ENCODE results near the gene LBHD1. TPM values are rescaled to one million over a fixed set of nuclear protein-coding genes. Genes with fewer than 3 reads are reported as not detected.
A peak's percentile ranks its signal among the peaks of the same experiment; 100 is the strongest.

LBHD1 gene
- total and polyA plus RNA-seq, 2 of the 13 experiments (the other 11 are each of a cell fraction or from before 2014, with no cell fraction given), result 3.2 to 3.7 TPM

DNA sequence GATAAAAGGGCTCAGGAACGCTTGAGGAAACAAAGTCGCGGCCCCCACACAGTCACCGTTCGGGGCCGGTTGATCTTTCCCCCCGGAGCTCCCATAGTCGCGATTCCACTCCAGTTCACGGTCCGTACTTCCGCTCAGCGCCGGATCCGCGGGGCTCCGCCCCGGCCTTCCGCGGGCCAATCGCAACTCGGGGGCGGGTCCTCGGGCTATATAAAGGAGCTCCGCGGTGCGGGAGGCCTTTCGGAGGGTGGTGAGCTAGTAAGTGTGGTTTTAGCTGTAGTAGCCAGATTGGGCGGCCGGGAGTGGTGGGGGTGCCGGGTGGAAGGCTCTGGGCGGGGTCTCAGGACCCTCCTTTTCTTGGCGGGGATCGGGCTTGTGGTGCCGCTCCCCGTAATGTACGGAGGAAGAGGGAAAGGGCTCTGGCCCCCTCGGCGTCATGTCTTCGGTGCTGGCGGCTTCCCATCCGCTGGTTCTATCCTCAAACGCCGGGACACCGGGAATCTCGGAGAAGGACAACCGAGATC lies 6.9 kb downstream of the LBHD1 start, which contains the start of the genes C11orf98 and CSKMT (continued):
- TF ChIP-seq, protein P1, sequence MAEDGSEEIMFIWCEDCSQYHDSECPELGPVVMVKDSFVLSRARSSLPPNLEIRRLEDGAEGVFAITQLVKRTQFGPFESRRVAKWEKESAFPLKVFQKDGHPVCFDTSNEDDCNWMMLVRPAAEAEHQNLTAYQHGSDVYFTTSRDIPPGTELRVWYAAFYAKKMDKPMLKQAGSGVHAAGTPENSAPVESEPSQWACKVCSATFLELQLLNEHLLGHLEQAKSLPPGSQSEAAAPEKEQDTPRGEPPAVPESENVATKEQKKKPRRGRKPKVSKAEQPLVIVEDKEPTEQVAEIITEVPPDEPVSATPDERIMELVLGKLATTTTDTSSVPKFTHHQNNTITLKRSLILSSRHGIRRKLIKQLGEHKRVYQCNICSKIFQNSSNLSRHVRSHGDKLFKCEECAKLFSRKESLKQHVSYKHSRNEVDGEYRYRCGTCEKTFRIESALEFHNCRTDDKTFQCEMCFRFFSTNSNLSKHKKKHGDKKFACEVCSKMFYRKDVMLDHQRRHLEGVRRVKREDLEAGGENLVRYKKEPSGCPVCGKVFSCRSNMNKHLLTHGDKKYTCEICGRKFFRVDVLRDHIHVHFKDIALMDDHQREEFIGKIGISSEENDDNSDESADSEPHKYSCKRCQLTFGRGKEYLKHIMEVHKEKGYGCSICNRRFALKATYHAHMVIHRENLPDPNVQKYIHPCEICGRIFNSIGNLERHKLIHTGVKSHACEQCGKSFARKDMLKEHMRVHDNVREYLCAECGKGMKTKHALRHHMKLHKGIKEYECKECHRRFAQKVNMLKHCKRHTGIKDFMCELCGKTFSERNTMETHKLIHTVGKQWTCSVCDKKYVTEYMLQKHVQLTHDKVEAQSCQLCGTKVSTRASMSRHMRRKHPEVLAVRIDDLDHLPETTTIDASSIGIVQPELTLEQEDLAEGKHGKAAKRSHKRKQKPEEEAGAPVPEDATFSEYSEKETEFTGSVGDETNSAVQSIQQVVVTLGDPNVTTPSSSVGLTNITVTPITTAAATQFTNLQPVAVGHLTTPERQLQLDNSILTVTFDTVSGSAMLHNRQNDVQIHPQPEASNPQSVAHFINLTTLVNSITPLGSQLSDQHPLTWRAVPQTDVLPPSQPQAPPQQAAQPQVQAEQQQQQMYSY (CRISPR knock-in tag; IDR thresholded peaks at IDR 0.05), result peak; percentile 95
- no peak for TF ChIP-seq TCF7 (IDR thresholded peaks at IDR 0.05; ENCODE audit: low read depth)
- TF ChIP-seq ZNF335 (CRISPR knock-in tag; IDR thresholded peaks at IDR 0.05), result 0 out of 2 replicates have a peak, but pooled peaks have one; percentile 72
- TF ChIP-seq SMAD9 (CRISPR knock-in tag; IDR thresholded peaks at IDR 0.05), result peak; percentile 29; the same call in 1 of the 2 replicates
- TF ChIP-seq U2AF2 (IDR thresholded peaks at IDR 0.05; ENCODE audit: low read depth, low read length), result no peak
- TF ChIP-seq PCBP1 (IDR thresholded peaks at IDR 0.05; ENCODE audit: borderline replicate concordance, low read depth, low read length), result no peak
- TF ChIP-seq ATRX (CRISPR knock-in tag; IDR thresholded peaks at IDR 0.05; ENCODE audit: borderline replicate concordance), result no peak
- TF ChIP-seq GLI4 (CRISPR knock-in tag; IDR thresholded peaks at IDR 0.05; ENCODE audit: borderline replicate concordance), result no peak
- TF ChIP-seq ZNF724P (CRISPR knock-in tag; IDR thresholded peaks at IDR 0.05; ENCODE audit: borderline replicate concordance), result peak; percentile 69; the same call in 1 of the 2 replicates
- TF ChIP-seq SKI (IDR thresholded peaks at IDR 0.05; ENCODE audit: partially characterized antibody), result no peak
- peak; percentile 76 for TF ChIP-seq PHF5A (CRISPR knock-in tag; IDR thresholded peaks at IDR 0.05; ENCODE audit: low read depth, unreplicated experiment)
- TF ChIP-seq NAIF1 (CRISPR knock-in tag; IDR thresholded peaks at IDR 0.05; ENCODE audit: borderline replicate concordance), result peak; percentile 81; the same call in 1 of the 2 replicates
- 0 out of 2 replicates have a peak, but pooled peaks have one; percentile 73 for TF ChIP-seq ZNF567 (CRISPR knock-in tag; IDR thresholded peaks at IDR 0.05; ENCODE audit: borderline replicate concordance)
- TF ChIP-seq SP2 (CRISPR knock-in tag; IDR thresholded peaks at IDR 0.05), result peak; percentile 68
- peak; percentile 59 for TF ChIP-seq MYC (CRISPR knock-in tag; IDR thresholded peaks at IDR 0.05; ENCODE audit: borderline replicate concordance)
- TF ChIP-seq HNRNPK (IDR thresholded peaks at IDR 0.05; ENCODE audit: low read depth, low read length, poor library complexity, severe bottlenecking), result peak; percentile 74
- TF ChIP-seq ZNF615 (CRISPR knock-in tag; IDR thresholded peaks at IDR 0.05; ENCODE audit: borderline replicate concordance), result no peak
- peak; percentile 52; the same call in 1 of the 2 replicates for TF ChIP-seq TBX2 (CRISPR knock-in tag; IDR thresholded peaks at IDR 0.05; ENCODE audit: borderline replicate concordance)
- no peak for TF ChIP-seq SOX6 (IDR thresholded peaks at IDR 0.05)
- peak; percentile 55 for TF ChIP-seq SOX6 (CRISPR knock-in tag; IDR thresholded peaks at IDR 0.05)
- TF ChIP-seq SNAI1 (CRISPR knock-in tag; IDR thresholded peaks at IDR 0.05; ENCODE audit: borderline replicate concordance), result peak; percentile 73; the same call in 1 of the 2 replicates
- peak; percentile 68; the same call in 1 of the 2 replicates for TF ChIP-seq ZNF687 (CRISPR knock-in tag; IDR thresholded peaks at IDR 0.05)
- TF ChIP-seq ZNF543 (CRISPR knock-in tag; IDR thresholded peaks at IDR 0.05), result peak; percentile 77; the same call in 1 of the 2 replicates

All from HepG2 (cell line).